ENCODE results near the gene ANKS3. TPM values are rescaled to one million over a fixed set of nuclear protein-coding genes. Genes with fewer than 3 reads are reported as not detected.

Gene ANKS3
- total RNA-seq, 1 experiment from 2014 or later: 35.0 TPM

GRCh38 chr16:4648917-4649316, 85.2 kb downstream of the ANKS3 start:
- POLR2A ChIA-PET: interaction anchor here (1.8 kb wide), 1 partner anchor 23 kb away, joined by 8 read pairs; no protein-coding TSS in a partner anchor
- no peaks in the 10 kb centered on the region for H3K27me3 Mint-ChIP-seq (ENCODE audit: insufficient read depth, unreplicated experiment)
- H3K4me3 Mint-ChIP-seq (ENCODE audit: unreplicated experiment): no peak overlapping the region
- no peak overlapping the region for H3K27ac Mint-ChIP-seq (ENCODE audit: low read depth, unreplicated experiment)
- DNase-seq (ENCODE audit: unreplicated experiment): no peak
- intact Hi-C loops (cut with micrococcal nuclease): no loop called here
- BruUV-seq (replicated peaks): no TSS peak
- H3K9me3 Mint-ChIP-seq (ENCODE audit: unreplicated experiment): no peaks in the 10 kb centered on the region
- TF ChIP-seq CTCF (IDR thresholded peaks at IDR 0.05; ENCODE audit: unreplicated experiment): no peak
- CTCF ChIA-PET: interaction anchor here (0.6 to 1.8 kb wide), 2 partner anchors 25 to 29 kb away, joined by 3 to 8 read pairs; partner anchors contain the start of gene MGRN1
- no peaks in the 10 kb centered on the region for H3K4me1 Mint-ChIP-seq (ENCODE audit: insufficient read depth, unreplicated experiment)
- H3K36me3 Mint-ChIP-seq (ENCODE audit: insufficient read depth, unreplicated experiment): peaks cover 33% of the 10 kb centered on the region

- Mint-ChIP-seq H3K4me3 (ENCODE audit: unreplicated experiment) (no peak overlapping the region), H3K36me3 (ENCODE audit: insufficient read depth, unreplicated experiment) (peaks cover 20% of the 10 kb centered on the region), H3K27me3 (ENCODE audit: insufficient read depth, unreplicated experiment) (no peaks in the 10 kb centered on the region), H3K27ac (ENCODE audit: low read depth, unreplicated experiment) (no peak overlapping the region), H3K4me1 (ENCODE audit: insufficient read depth, unreplicated experiment) (no peaks in the 10 kb centered on the region), H3K9me3 (ENCODE audit: unreplicated experiment) (no peaks in the 10 kb centered on the region)
- DNase-seq (ENCODE audit: unreplicated experiment): no peak
- ChIA-PET CTCF (interaction anchor here (0.6 kb wide), 1 partner anchor 102 kb away, joined by 5 read pairs; no protein-coding TSS in a partner anchor), POLR2A (no interaction called here)
- intact Hi-C loops (cut with micrococcal nuclease): no loop called here
- TF ChIP-seq CTCF (IDR thresholded peaks at IDR 0.05; ENCODE audit: unreplicated experiment): no peak
- BruUV-seq (replicated peaks): no TSS peak
These were observed 86.5 kb downstream of the ANKS3 start for GRCh38 chr16:4647644-4647980.

DNA sequence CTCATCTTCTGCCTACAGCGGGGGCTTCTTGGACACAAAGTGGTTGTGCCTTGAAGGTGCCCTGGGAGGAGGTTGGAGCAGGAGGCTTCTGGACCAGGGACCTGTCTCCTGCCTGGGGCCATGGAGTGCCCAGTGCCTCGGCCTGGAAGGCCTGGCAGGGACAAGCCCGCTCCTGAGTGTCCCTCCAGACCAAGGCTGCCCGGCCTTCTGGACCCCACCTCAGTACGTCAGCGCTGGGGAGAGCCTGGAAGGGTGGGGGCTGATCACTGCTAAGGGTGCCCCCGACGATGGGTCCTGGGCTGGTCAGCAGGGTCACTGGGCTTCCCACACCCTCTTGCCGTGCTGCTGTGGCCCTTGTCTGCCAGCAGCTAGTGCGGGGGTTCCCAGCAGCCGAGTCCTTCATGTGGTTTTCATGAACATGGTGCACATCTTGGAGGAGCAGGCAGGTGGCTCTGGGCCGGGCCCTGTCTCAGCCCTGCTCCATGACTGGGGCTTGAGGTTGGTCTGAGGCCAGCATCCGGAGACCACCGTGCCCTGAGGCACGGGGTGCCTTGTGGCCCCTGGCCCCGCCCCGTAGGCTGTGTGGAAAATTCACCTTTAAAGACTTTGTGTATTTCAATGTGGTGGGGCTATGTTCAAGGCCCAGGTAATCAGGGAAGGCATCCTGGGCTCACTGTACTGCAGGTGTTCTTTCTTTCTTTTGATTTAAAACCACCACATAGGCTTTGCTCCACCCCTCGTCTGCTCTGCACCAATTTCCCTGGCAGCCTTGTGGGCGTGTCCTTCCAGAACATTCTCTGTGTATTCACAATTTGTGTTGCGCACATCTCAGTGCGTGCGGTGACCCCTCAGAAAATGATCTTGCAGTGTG, 87.1 kb downstream of the ANKS3 start:
- DNase-seq (ENCODE audit: unreplicated experiment): no peak
- Mint-ChIP-seq H3K36me3 (ENCODE audit: insufficient read depth, unreplicated experiment) (peaks cover 17% of the 10 kb centered on the region), H3K4me1 (ENCODE audit: insufficient read depth, unreplicated experiment) (no peaks in the 10 kb centered on the region), H3K27me3 (ENCODE audit: insufficient read depth, unreplicated experiment) (no peaks in the 10 kb centered on the region), H3K27ac (ENCODE audit: low read depth, unreplicated experiment) (no peak overlapping the region), H3K9me3 (ENCODE audit: unreplicated experiment) (no peaks in the 10 kb centered on the region), H3K4me3 (ENCODE audit: unreplicated experiment) (no peak overlapping the region)
- intact Hi-C loops (cut with micrococcal nuclease): no loop called here
- no TSS peak for BruUV-seq (replicated peaks)
- TF ChIP-seq CTCF (IDR thresholded peaks at IDR 0.05; ENCODE audit: unreplicated experiment): no peak
- POLR2A ChIA-PET: no interaction called here
- CTCF ChIA-PET: interaction anchor here (0.6 kb wide), 1 partner anchor 102 kb away, joined by 5 read pairs; no protein-coding TSS in a partner anchor

Small RNA genes within 50 kb of the gene (microRNA-seq; reads per million reads assigned to microRNA genes)
- gene MIR6769A: 0.40 reads per million

Other genes starting within 250 kb of the ANKS3 start
- 6.0 and 8.0 TPM in 2 replicates for gene CDIP1, start 195.5 kb downstream of the ANKS3 start, total RNA-seq (2022)
- gene C16orf96, start 177.9 kb downstream of the ANKS3 start, total RNA-seq (2022): not detected in 2 replicates
- gene UBALD1, start 119.4 kb downstream of the ANKS3 start, total RNA-seq (2022): 28.0 and 42.1 TPM in 2 replicates
- 61.3 and 62.9 TPM in 2 replicates for gene MGRN1, start 109.4 kb downstream of the ANKS3 start, total RNA-seq (2022)
- gene NUDT16L1, start 40.7 kb downstream of the ANKS3 start, total RNA-seq (2022): 18.3 and 21.8 TPM in 2 replicates
- gene DNAAF8, start 266 bp upstream of the ANKS3 start, total RNA-seq (2022): 0.56 and 1.6 TPM in 2 replicates
- 13.8 and 14.0 TPM in 2 replicates for gene ZNF500, start 32.9 kb upstream of the ANKS3 start, total RNA-seq (2022)
- gene SEPTIN12, start 54.1 kb upstream of the ANKS3 start, total RNA-seq (2022): not detected in 2 replicates
- gene SMIM22, start 61.1 kb upstream of the ANKS3 start, total RNA-seq (2022): 2.2 and 2.4 TPM in 2 replicates
- 5.9 and 7.0 TPM in 2 replicates for gene ROGDI, start 68.4 kb upstream of the ANKS3 start, total RNA-seq (2022)
- gene GLYR1, start 113.0 kb upstream of the ANKS3 start, total RNA-seq (2022): 67.3 and 77.3 TPM in 2 replicates
- gene UBN1, start 113.2 kb upstream of the ANKS3 start, total RNA-seq (2022): 33.3 and 38.1 TPM in 2 replicates
- gene PPL, start 202.9 kb upstream of the ANKS3 start, total RNA-seq (2022): 49.1 and 50.1 TPM in 2 replicates
- gene SEC14L5, start 224.1 kb upstream of the ANKS3 start, total RNA-seq (2022): 0.22 TPM in 1 of 2 replicates, not detected in the other

Measured in MCF 10A (cell line).